Stimulated activated CD4-positive, alpha-beta T cell treated with anti-CD3 and anti-CD28 coated beads, Interleukin-4, amount 100 ng/mL, for 48 hours (primary cell): Measurements from ENCODE around the gene TCTN2.

Experiments
- DNase-seq, 2 donors: peaks; one replicate each; pipeline ENCODE4 v3.0.0-alpha.2; 2020; ENCODE audit warnings: low read depth in 2 of 2

The TCTN2 gene

GRCh38 chr12:123741937-123742572 is 71.1 kb downstream of the TCTN2 start:
- no peak for DNase-seq

- no peak for DNase-seq
Observed at GRCh38 chr12:123743002-123743401, 72.1 kb downstream of the TCTN2 start.

GRCh38 chr12:123744836-123745235 is 73.9 kb downstream of the TCTN2 start:
- no peak for DNase-seq

DNA sequence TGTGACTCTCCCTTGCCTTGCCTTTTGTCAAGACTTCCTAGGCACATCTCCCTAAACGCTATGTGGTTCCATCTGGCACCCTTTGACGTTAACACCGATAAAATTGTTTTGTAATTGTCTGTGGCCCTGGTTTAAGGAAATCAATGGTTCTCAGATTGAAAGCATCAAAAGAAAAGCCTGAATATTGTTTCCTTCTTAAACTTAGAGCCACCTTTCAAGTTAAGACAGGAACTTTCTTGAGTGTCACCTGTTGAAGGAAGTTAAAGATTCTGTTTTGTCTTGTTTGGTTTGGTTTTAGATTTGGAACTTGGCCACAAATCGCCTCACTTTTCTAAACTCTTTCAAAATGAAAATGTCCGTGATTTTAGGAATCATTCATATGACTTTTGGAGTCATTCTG is 76.4 kb downstream of the TCTN2 start:
- no peak for DNase-seq

DNA sequence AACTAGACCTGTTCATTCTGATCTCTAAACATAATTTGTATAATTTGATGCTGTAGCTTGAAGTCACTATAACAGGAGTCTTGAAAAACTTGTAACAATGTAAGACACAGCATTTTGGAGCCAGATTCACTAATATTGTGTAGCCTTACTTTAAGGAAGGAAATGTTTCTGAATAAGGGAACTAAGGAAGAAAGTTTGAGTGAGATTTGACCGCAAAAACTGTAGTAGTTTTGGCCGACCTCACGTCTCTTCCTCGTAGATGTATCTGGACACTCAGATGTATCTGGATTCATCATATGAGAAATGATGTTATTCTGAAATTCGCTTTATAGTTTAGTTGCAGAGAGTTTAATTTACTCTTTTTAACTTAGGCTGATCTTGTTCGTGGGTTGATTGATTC is 77.2 kb downstream of the TCTN2 start:
- DNase-seq = no peak

GRCh38 chr12:123748661-123749060 is 77.7 kb downstream of the TCTN2 start:
- DNase-seq = no peak

DNA sequence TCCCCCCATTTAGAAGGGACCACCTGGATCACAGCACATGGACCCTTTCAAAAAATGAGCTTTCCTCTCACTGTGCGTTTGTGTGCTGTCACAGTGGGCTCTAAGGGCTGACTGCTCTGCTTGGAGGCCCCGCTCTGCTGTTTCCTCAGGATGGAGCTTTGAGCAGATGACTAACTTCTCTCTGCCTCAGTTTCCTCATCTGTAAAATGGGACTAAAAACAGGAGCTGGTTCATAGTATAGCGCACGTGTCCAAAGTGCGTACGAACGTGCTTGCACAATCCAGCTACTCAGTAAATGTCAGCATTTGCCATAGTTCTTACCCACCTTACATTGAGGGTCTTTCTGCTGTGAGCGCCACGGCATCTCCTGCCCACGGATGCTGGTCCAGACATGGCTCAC is 78.4 kb downstream of the TCTN2 start:
- no peak for DNase-seq

GRCh38 chr12:123750159-123750656 is 79.3 kb downstream of the TCTN2 start:
- no peak for DNase-seq

- DNase-seq = no peak
Observed at GRCh38 chr12:123752046-123752445, 81.1 kb downstream of the TCTN2 start.

DNA sequence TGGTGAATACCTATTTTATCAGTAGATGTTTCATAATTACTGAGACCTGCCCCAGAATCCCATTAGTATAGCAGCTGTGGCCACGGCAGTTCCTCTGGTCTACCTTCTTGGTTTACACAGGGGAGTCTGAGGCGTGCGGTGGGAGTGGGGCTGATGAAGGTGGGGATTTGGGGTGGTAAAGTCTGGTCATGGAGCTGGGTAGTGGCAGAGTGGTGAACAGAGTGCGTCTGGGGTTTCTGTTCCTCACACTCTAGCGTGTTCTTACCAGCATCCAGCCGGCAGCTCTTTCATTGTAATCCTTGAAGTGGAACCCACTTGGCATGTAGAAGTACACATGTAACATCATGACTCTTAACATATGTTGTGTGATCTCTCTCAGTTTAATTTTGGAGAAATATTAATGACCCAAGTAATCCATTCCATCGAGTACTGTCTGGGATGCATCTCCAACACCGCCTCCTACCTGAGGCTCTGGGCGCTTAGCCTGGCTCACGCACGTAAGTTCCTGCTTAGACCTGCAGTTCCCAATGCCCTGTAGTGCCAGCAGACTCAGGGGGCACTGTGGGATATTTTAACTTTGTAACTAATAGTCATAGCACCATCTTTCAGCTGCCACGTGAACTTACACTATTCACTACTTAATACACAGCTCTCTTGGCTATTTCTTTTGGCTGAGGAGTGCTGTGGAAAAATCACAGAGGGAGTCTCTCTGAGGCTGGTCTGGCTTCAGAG is 83.3 kb downstream of the TCTN2 start:
- no peak for DNase-seq

- no peak for DNase-seq
Observed at GRCh38 chr12:123757561-123757960, 86.6 kb downstream of the TCTN2 start.
